PC-3 (cell line): ENCODE measurements around the gene PTPRD.
"Not testable (repeated sequence)": the region's sequence is repeated elsewhere in the genome, so short reads cannot be mapped to it uniquely, and the experiment has no call there.

ENCODE experiments used
- EZH2 ChIP-seq: fragments of 300-600 bp; sonication (generic); IDR thresholded peaks from one replicate; pipeline ENCODE4 v1.6.1; 2017; ENCODE audit warnings: antibody characterized with exemption, mild to moderate bottlenecking, low read length; ENCODE audit not compliant: unreplicated experiment
- TF ChIP-seq, protein P1 (sequence below): fragments of 300-600 bp; sonication (generic); conservative IDR thresholded peaks from 2 replicates; pipeline ENCODE4 v1.5.1; 2017; ENCODE audit warnings: antibody characterized with exemption, low read depth, mild to moderate bottlenecking, low read length

DNA sequence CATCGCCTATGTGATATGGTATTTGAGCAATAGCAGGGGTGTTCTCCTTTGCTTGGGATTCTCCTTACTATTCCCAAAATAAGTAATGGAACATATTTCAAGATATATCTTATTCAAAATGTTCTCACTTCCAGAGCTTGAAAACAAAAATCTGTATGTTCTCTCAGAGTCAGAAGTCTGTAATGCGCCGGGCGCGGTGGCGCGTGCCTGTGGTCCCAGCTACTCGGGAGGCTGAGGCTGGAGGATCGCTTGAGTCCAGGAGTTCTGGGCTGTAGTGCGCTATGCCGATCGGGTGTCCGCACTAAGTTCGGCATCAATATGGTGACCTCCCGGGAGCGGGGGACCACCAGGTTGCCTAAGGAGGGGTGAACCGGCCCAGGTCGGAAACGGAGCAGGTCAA is 1170.9 kb downstream of the PTPRD start:
- TF ChIP-seq, protein P1, sequence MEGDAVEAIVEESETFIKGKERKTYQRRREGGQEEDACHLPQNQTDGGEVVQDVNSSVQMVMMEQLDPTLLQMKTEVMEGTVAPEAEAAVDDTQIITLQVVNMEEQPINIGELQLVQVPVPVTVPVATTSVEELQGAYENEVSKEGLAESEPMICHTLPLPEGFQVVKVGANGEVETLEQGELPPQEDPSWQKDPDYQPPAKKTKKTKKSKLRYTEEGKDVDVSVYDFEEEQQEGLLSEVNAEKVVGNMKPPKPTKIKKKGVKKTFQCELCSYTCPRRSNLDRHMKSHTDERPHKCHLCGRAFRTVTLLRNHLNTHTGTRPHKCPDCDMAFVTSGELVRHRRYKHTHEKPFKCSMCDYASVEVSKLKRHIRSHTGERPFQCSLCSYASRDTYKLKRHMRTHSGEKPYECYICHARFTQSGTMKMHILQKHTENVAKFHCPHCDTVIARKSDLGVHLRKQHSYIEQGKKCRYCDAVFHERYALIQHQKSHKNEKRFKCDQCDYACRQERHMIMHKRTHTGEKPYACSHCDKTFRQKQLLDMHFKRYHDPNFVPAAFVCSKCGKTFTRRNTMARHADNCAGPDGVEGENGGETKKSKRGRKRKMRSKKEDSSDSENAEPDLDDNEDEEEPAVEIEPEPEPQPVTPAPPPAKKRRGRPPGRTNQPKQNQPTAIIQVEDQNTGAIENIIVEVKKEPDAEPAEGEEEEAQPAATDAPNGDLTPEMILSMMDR = not testable (repeated sequence)
- not testable (repeated sequence) for TF ChIP-seq EZH2
